Stimulated activated CD4-positive, alpha-beta T cell treated with anti-CD3 and anti-CD28 coated beads, Interleukin-2, amount 100 ng/mL, for 24 hours (primary cell): Measurements from ENCODE around the gene NDUFB7.
"Not testable (repeated sequence)": the region's sequence is repeated elsewhere in the genome, so short reads cannot be mapped to it uniquely, and the experiment has no call there.

ENCODE experiments used
- DNase-seq, 2 donors: peaks; one replicate each; pipeline ENCODE4 v3.0.0-alpha.2; 2020

NDUFB7 gene

DNA sequence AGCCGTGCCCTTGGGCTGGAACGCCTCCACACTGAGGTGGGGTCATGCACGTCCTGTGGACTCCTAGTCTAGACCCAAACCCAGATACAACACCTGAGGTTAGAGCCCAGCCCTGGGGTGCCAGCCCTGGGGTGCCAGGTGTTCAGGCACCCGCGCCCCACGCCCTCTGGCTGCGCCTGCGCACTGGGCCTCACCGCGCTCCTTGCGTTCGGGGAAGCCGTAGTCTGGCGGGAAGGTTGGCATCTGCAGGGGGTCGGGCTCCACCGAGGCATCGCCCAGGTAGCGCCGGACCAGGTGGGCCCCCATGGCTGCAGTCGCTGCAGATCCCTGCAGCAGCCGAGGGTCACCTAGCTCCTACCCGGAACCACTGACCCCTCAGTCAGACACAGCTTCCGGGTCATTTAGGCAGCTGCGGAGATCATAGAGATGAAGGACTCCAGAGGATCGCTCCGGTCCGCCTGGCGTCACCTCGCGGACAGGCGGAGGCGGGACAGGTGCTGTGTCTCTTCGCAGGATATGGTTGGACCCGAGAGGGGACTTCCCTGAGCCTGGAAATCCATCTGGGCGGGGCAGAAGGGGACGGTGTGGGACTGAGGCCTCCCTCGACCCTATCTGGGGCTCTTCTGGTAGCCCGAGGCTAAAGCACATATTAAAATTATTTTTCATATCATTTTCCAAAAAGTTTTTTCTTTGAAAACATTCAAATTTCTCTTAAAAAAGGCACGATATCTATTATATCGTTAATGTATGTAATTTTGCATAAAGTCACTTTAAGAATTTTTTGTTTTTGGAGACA is at the start of gene NDUFB7:
Gene NDUFB7, minus strand, starts transcription at position 372 of the 796 bp plus-strand sequence. Its CDS starts 66 bp downstream, at position 306.
- DNase-seq: peak; percentile 90

- no peak for DNase-seq
Measured at GRCh38 chr19:14619404-14619803, 47.5 kb upstream of the NDUFB7 start.

- no peak for DNase-seq
Measured at GRCh38 chr19:14616407-14616806, 44.5 kb upstream of the NDUFB7 start.

DNA sequence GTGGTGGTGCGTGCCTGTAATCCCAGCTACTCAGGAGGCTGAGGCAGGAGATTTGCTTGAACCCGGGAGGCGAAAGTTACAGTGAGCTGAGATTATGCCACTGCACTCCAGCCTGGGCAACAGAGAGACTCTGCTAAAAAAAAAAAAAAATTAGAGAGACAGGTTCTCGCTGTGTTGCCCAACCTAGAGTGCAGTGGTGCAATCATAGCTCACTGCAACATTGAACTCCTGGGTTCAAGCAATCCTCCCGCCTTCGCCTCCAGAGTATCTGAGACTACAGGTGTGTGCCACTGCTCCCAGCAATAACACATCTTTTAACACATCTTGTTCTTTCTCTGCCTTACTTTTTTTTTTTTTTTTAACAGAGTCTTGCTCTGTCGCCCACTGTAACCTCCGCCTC is 43.8 kb upstream of the NDUFB7 start:
- no peak for DNase-seq

DNA sequence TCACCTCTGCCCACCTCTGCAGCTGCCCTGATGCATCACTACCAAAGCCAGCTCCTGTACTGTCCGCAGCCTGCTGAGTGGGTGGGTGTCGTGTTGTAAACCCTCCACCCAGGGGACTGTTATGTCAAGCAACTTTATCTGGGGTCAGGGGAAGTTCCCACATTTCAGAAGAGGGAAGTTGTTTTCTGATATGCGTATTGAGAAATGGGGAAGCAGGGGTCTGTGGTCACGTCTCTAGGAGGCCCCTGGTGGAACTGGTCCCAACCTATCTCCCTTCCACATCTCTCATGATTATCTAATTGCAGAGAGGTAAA is 42.2 kb upstream of the NDUFB7 start:
- DNase-seq: no peak

DNA sequence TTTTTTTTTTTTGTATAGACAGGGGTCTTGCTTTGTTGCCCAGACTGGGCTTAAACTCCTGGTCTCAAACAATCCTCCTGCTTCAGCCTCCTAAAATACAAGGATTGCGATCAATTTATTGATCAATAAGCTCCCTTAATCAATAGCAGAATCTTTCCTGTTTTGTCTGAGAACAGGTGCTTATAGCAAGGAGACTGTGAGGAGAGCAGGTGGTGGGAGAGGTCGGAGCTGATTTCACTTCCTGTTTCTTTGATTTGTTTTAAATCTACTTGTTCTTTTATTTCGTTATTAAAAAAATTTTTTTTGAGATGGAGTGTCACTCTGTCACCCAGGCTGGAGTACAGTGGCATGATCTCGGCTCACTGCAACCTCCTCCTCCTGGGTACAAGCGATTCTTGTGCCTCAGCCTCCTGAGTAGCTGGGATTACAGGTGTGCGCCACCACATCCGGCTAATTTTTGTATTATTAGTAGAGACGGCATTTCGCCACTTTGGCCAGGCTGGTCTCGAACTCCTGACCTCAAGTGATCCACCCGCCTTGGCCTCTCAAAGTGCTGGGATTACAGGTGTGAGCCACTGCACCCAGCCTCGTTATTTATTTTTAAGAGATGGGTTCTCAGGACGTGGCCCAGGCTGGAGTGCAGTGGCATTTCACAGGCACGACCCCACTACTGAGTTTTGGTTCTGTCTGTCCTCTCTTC is 41.7 kb upstream of the NDUFB7 start:
- DNase-seq: not testable (repeated sequence)

GRCh38 chr19:14612657-14613056 is 40.8 kb upstream of the NDUFB7 start:
- DNase-seq: no peak

DNA sequence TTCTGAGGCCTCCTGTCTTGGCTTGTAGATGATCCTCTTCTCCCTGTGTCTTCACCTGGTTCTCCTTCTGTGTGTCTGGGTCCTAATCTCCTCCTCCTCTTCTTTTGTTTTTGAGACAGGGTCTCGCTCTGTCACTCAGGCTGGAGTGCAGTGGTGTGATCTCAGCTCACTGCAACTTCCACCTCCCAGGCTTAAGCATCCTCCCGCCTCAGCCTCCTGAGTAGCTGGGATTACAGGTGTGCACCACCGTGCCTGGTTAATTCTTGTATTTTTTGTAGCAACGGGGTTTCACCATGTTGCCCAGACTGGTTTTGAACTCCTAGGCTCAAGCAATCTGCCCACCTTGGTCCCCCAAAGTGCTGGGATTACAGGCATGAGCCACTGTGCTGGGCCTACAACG is 40.4 kb upstream of the NDUFB7 start:
- not testable (repeated sequence) for DNase-seq

DNA sequence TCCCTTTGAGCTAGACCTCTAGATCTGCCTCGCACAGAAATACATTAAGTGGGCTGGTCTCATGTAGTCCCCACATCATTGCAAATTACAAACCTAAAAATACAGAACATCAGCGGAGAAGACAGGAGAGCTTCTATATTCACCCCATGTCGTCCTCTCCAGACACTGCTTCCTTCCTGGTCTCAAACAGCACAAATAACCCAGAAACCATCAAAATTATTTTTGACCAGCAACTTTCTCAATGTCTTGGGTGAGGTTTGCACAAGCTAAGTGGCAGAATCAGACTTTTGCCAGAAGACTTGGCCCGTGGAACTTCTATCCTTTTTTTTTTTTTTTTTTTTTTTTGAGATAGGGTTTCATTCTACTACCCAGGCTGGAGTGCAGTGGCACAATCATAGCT is 39.2 kb upstream of the NDUFB7 start:
- DNase-seq: no peak

GRCh38 chr19:14606627-14607026 is 34.8 kb upstream of the NDUFB7 start:
- DNase-seq: no peak

DNA sequence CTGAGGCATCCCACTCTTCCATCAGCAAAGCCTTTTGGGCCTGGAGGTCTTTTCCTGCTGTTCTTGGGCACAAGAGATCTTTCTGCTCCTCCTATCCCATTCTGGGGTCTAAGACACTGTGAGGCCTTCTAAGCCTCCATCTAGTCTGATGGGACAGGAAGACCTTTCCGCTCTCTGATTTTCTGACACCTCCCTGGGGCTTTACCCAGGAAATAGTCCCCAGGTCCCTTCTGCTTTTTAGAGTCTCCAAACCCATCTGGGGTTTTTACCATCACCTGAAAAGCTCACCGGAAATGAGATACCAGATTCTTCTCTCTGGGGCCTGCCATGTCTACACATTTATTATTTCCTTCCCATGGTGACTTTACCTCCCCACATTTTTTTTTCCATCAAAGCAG is 32.1 kb upstream of the NDUFB7 start:
- DNase-seq: no peak

DNA sequence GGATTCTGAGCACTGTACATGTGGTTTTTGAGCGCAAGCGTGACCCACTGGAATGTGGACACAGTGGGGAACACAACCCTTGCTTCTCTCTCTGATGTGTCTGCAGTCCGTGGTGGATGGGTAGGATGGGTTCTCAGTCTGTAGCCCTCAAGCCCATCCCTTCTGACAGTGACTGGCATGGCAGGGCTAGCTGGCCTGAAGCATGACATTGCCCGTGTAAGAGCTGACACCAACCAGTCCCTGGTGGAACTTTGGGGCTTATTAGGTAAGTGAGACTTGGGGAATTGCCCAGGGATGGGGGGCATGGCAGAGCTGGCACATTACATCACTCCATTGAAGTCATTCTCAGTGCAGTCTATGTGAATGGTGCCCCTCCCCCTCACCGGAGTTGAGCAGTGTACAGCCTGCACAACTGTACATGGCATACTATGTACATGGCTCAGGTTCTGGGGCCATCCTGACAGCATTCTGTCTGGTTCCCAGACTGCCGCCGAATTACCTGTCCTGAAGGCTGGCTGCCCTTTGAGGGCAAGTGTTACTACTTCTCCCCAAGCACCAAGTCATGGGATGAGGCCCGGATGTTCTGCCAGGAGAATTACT is 27.8 kb upstream of the NDUFB7 start:
- DNase-seq: no peak

DNA sequence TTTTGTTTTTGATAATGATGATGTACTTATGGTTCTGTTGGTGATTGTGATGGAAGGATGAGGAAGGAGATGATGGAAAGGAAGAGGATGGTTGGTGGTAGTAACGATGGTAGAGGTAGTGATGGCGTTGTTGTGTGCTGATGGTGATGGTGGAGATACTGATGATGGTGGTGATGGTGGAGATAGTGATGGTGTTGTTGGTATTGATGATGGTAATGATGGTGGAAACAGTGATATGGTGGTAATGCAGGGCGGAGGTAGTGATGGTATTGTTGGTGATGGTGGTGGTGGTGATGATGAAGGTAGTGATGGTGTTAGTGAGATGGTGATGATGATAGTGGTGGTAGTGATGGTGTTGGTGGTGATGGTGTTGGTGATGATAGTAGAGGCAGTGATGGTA is 23.7 kb upstream of the NDUFB7 start:
- DNase-seq: no peak

- DNase-seq: not testable (repeated sequence)
Measured at GRCh38 chr19:14589433-14589832, 17.6 kb upstream of the NDUFB7 start.

DNA sequence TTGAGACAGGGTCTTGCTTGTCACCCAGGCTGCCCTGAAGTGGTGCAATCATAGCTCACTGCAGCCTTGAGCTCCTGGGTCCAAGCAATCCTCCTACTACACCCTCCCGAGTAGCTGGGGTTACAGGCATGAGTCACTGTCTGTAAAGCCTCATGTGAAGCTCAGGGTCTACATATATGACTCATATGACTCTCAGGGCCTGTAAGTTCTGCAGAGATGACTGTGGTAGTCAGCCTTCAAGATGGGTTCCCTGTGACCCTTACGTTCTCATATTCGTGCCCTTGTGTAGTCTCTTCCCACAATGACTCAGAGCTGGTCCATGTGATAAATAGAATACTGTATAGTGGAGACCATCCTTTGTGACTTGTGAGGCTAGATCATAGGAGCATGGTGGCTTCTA is 13.3 kb upstream of the NDUFB7 start:
- DNase-seq: peak; percentile 35 to 63

- DNase-seq: not testable (repeated sequence)
Measured at GRCh38 chr19:14584372-14584771, 12.5 kb upstream of the NDUFB7 start.

GRCh38 chr19:14582894-14583340 is 11.1 kb upstream of the NDUFB7 start, which contains the start of gene CLEC17A:
TSS of gene CLEC17A (plus strand) at chr19:14583084. CDS start at chr19:14583161, 77 bp downstream.
- DNase-seq: no peak

DNA sequence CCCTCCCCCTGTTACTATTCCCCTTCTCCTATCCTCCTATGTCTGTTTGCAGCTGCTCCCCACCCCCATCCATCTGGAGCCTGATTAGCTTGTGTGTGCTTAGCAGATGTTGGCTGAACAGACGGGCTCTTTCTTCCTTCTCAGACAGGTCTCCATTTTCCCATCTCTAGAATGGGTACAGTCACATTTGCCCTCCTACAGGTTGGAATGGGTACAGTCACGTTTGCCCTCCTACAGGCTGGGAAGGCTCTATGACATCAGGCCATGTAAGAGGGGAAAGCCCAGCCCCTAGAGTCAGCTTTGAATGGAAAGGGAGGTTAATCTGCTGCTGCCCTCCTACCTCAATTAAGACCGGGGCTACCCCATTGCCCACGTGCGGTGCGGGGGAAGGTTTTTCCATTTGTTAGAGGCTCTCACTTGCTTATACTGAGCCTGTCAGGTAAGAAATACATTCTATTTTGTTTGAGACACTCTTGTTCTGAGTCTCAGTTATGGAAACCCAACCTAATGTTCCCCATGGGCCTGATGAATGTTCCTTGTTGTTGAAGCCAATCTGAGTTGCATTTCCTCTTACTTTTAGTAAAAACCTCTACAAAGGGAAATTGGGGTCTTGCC is 8.9 kb upstream of the NDUFB7 start:
- peak; percentile 72 to 79 for DNase-seq

- DNase-seq: no peak
Measured at GRCh38 chr19:14577885-14578427, 6.1 kb upstream of the NDUFB7 start.

DNA sequence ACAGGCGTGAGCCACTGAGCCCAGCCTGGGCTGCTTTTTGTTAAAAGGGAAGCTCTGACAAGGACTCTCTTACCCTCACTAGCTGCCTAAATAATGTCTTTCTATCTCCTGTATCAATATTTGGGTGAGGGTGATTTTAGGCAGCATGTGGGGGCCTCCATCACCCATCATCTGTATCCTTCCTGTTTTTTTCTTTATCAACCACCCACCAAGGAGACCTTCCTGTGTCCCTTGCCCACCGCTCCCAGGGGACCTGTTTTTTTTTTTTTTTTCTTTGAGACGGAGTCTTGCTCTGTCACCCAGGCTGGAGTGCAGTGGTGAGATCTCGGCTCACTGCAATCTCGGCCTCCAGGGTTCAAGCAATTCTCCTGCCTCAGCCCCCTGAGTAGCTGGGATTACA is 5.4 kb upstream of the NDUFB7 start:
- no peak for DNase-seq

DNA sequence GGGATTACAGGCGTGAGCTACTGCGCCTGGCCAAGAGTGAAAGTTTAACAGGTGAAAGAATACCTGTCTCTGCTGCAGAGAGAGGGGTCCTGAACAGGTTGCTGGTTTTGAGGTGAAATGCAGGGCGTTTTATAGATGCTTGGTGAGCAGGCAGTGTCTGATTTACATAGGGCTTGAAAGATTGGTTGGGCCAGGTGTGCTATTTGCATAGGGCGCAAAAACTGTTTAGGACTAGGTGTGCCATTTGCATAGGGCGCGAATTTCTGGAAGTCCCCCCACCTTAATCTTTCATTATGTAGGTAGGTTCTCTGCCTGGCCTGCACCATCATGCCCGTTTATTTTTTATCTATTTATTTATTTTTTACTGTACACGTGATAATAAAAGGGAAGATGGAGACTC is 4.5 kb upstream of the NDUFB7 start:
- no peak for DNase-seq

DNA sequence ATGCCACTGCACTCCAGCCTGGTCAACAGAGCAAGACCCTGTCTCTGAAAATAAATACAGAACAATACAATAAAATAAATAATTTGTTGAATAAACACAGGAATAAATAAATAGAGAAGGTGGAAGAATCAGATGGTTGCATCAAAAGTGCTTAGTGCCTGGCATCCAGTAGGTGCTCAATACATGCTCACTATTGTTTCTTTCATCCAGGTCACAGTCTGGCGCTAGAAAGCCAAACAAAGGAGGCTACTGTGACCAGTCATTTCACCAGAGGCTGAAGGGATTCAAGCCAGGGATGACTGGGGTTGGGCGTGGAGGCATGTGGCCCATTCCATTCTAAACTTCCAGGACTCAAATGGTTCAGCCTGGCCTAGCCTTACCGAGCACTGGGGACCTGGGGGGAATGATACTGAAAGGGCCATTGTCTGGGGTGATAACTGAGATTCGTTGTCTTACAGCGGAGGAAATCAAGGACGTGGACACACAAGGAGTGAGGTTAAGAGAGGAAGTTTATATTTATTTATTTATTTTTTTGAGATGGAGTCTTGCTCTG is 3.6 kb upstream of the NDUFB7 start:
- DNase-seq: no peak
